ENCODE measurements around the gene GNAO1. TPM values are rescaled to one million over a fixed set of nuclear protein-coding genes. Genes with fewer than 3 reads are reported as not detected.

GNAO1 gene
- total RNA-seq, 1 experiment from 2014 or later, result not detected

GRCh38 chr16:56190677-56191155 lies 573 bp upstream of the GNAO1 start:
- intact Hi-C loops (cut with micrococcal nuclease; ENCODE audit: unreplicated experiment), result no loop called here
- DNase-seq, result no peak
- no peak for TF ChIP-seq CTCF (IDR thresholded peaks at IDR 0.05; ENCODE audit: unreplicated experiment)
- Mint-ChIP-seq H3K9me3 (ENCODE audit: low read depth, unreplicated experiment) (no peaks in the 10 kb centered on the region), H3K36me3 (ENCODE audit: insufficient read depth, unreplicated experiment) (peaks cover 15% of the 10 kb centered on the region), H3K27me3 (ENCODE audit: unreplicated experiment) (peaks cover 90% of the 10 kb centered on the region), H3K4me1 (ENCODE audit: low read depth, unreplicated experiment) (no peaks in the 10 kb centered on the region), H3K27ac (ENCODE audit: unreplicated experiment) (no peak overlapping the region), H3K4me3 (ENCODE audit: low read depth, unreplicated experiment) (peak overlapping the region; percentile 79)
- CTCF ChIA-PET, result no interaction called here
- no TSS peak for BruUV-seq (replicated peaks)

GRCh38 chr16:56191835-56192634 lies 746 bp downstream of the GNAO1 start:
- TF ChIP-seq CTCF (IDR thresholded peaks at IDR 0.05; ENCODE audit: unreplicated experiment), result no peak
- Mint-ChIP-seq H3K36me3 (ENCODE audit: insufficient read depth, unreplicated experiment) (peaks cover 15% of the 10 kb centered on the region), H3K4me1 (ENCODE audit: low read depth, unreplicated experiment) (no peaks in the 10 kb centered on the region), H3K9me3 (ENCODE audit: low read depth, unreplicated experiment) (no peaks in the 10 kb centered on the region), H3K27me3 (ENCODE audit: unreplicated experiment) (peaks cover 90% of the 10 kb centered on the region), H3K4me3 (ENCODE audit: low read depth, unreplicated experiment) (peak overlapping the region; percentile 79), H3K27ac (ENCODE audit: unreplicated experiment) (no peak overlapping the region)
- intact Hi-C loops (cut with micrococcal nuclease; ENCODE audit: unreplicated experiment), result no loop called here
- BruUV-seq (replicated peaks), result no TSS peak
- no peak for DNase-seq
- CTCF ChIA-PET, result no interaction called here

GRCh38 chr16:56192635-56192945 lies 1.3 kb downstream of the GNAO1 start:
- H3K4me1 Mint-ChIP-seq (ENCODE audit: low read depth, unreplicated experiment), result no peaks in the 10 kb centered on the region
- no peak for TF ChIP-seq CTCF (IDR thresholded peaks at IDR 0.05; ENCODE audit: unreplicated experiment)
- peaks cover 15% of the 10 kb centered on the region for H3K36me3 Mint-ChIP-seq (ENCODE audit: insufficient read depth, unreplicated experiment)
- DNase-seq, result no peak
- no peak overlapping the region for H3K27ac Mint-ChIP-seq (ENCODE audit: unreplicated experiment)
- H3K4me3 Mint-ChIP-seq (ENCODE audit: low read depth, unreplicated experiment), result no peak overlapping the region
- intact Hi-C loops (cut with micrococcal nuclease; ENCODE audit: unreplicated experiment), result no loop called here
- H3K27me3 Mint-ChIP-seq (ENCODE audit: unreplicated experiment), result peaks cover 93% of the 10 kb centered on the region
- H3K9me3 Mint-ChIP-seq (ENCODE audit: low read depth, unreplicated experiment), result no peaks in the 10 kb centered on the region
- BruUV-seq (replicated peaks), result no TSS peak
- CTCF ChIA-PET, result no interaction called here

GRCh38 chr16:56192986-56193945 lies 2.0 kb downstream of the GNAO1 start:
- no peak for DNase-seq
- BruUV-seq (replicated peaks), result no TSS peak
- no peak for TF ChIP-seq CTCF (IDR thresholded peaks at IDR 0.05; ENCODE audit: unreplicated experiment)
- Mint-ChIP-seq H3K4me3 (ENCODE audit: low read depth, unreplicated experiment) (no peak overlapping the region), H3K36me3 (ENCODE audit: insufficient read depth, unreplicated experiment) (peaks cover 15% of the 10 kb centered on the region), H3K4me1 (ENCODE audit: low read depth, unreplicated experiment) (no peaks in the 10 kb centered on the region), H3K27me3 (ENCODE audit: unreplicated experiment) (peaks cover 95% of the 10 kb centered on the region), H3K9me3 (ENCODE audit: low read depth, unreplicated experiment) (no peaks in the 10 kb centered on the region), H3K27ac (ENCODE audit: unreplicated experiment) (no peak overlapping the region)
- CTCF ChIA-PET, result no interaction called here
- intact Hi-C loops (cut with micrococcal nuclease; ENCODE audit: unreplicated experiment), result no loop called here
